Inflammatory macrophage treated with lipopolysaccharide for 1 hour (primary cell): ENCODE measurements around the gene ANKS3.

Experiments
- DNase-seq, 2 donors: peaks; one replicate each; pipeline ENCODE4 v3.0.0-alpha.2; 2020 to 2022

Gene ANKS3

GRCh38 chr16:4683255-4684057 is 50.6 kb downstream of the ANKS3 start:
- no peak for DNase-seq

GRCh38 chr16:4682616-4683254 is 51.3 kb downstream of the ANKS3 start:
- DNase-seq = peak in 1 of 2 donors; percentile 70

GRCh38 chr16:4682084-4682591 is 51.9 kb downstream of the ANKS3 start:
- no peak for DNase-seq

DNA sequence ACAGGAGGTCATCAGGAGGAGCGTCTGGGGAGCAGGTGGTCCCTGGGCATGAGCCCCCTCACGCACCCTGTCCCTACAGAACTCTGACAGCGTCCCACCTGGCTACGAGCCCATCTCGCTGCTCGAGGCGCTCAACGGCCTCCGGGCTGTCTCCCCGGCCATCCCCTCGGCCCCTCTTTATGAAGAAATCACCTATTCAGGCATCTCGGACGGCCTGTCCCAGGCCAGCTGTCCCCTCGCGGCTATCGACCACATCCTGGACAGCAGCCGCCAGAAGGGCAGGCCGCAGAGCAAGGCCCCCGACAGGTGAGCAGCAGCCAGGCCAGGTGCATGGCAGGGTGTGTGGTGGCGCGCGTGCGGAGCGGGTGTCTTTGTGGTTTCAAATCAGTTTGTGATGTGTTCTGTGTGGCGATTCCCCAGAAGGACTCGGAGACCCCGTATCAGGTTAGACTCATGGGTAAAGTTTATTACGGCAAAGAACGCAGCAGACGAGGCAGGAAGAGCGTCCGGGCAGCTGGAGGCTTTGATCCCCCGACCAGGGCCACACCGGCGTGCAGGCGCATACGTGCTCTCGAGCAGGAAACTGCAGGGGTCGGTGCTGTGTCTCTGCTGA is 52.5 kb downstream of the ANKS3 start:
- DNase-seq = no peak

DNA sequence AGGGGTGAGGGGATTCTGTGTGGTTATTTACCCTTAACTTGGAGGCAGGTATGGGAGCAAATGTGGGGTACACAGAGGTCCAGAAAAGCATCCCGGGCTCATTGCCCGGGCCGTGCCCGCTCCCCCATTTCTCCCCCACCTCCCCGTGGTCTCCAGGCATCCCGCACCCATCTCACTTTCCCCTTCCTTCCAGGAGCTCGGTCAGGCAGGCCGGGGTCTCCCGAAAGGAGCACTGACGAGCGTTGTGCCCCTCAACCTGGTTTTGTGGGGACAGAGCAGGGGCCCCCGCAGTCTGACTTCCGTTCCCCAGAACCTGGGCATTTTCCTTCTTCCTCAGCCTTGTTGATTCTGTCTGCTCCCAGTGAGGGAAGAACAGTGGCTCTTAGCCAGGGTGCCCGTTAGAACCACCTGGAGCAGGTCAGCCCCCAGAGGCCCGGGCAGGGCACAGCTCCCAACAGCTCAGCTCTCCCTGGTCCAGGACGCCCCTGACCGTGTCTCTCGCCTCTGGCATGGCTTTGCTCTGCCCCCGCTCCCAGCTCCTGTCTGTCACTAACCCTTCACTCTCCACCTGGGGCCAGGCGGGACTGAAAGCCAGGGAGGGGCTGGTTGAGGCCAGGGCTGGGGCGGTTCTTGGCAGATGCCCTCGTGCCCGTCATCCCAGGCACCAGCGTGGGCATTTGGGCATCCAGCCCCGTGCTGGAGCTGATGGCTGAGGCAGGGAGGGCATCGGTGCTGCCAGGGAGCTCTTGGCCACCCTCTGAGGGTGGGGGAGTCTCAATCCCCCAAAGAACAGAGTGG is 53.2 kb downstream of the ANKS3 start:
- no peak for DNase-seq

GRCh38 chr16:4679850-4680636 is 54.0 kb downstream of the ANKS3 start:
- peak; percentile 82 to 85 for DNase-seq

GRCh38 chr16:4679156-4679849 is 54.8 kb downstream of the ANKS3 start:
- no peak for DNase-seq

GRCh38 chr16:4678596-4678995 is 55.5 kb downstream of the ANKS3 start:
- DNase-seq = no peak

- DNase-seq = no peak
These were observed 56.1 kb downstream of the ANKS3 start for GRCh38 chr16:4677994-4678393.

GRCh38 chr16:4677390-4677789 is 56.7 kb downstream of the ANKS3 start:
- DNase-seq = no peak

GRCh38 chr16:4676831-4677230 is 57.2 kb downstream of the ANKS3 start:
- no peak for DNase-seq

DNA sequence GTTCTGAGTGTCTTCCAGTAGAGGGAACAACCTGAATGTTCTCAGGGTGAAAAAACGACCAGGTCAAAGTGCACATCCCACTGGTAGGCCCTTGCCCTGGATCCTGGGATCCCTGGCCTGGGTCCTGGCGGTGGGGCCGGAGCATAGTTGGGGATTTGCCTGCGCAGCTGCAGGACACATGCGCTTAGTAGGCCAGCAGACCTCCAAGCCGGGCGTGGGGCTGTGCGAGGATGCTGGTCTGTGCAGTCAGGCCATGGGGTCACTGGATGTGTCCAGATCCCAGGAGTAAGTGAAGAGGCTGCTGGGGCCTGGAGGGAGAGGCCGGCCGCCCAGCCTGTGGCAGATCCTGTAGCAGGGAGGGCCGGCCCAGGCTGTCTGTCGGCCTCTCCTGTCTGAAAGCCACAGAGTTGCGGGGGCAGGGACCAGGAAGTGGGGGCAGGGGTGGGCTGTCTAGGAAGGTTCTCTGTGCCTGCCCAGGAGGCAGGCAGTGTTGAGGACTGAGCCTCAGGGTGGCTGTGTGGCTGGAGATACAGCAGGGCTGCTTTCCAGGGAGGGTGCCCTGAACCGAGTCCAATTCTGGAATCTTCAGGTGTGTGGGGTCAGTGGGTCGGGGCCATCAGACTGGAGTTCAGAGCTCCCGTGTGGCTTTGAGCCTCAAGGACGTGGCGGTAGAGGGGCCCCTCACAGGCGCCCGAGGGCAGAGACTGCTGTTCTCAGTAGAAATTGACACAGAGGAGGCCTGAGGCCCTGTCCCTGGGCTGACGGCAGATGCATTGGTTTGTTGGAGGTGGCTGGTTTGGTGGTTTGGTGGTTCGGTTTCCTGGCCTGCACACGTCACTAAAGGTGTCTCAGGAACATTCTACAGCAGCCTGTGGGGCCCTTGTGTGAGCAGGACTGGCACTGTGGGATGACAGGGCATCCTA is 57.9 kb downstream of the ANKS3 start:
- DNase-seq = peak; percentile 31 to 44

- peak in 1 of 2 donors; percentile 63 for DNase-seq
These were observed 59.0 kb downstream of the ANKS3 start for GRCh38 chr16:4674926-4675530.

GRCh38 chr16:4673387-4674046 is 60.6 kb downstream of the ANKS3 start:
- DNase-seq = no peak

DNA sequence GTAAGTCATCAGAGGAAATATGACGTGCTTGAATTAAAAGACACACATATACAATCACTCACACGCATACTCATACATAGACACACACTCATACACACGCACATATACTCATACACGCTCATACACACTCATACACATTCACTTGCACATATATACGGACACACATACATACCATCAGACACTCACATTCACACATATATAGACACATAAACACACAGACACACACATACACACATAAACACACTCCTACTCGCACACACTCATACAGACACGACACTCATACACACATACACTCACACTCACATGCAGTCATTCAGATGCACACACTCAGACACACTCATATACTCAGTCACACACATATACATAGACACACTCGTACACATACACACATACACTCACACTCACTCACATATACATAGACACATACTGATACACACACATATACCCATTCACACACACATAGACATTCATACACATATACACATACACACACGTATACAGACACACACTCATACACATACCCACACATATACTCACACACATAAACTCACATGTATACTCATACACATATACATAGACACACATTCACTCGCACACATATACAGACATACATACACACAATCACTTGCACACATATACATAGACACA is 65.6 kb downstream of the ANKS3 start:
- DNase-seq = no peak

GRCh38 chr16:4667203-4667963 is 66.7 kb downstream of the ANKS3 start:
- no peak for DNase-seq

DNA sequence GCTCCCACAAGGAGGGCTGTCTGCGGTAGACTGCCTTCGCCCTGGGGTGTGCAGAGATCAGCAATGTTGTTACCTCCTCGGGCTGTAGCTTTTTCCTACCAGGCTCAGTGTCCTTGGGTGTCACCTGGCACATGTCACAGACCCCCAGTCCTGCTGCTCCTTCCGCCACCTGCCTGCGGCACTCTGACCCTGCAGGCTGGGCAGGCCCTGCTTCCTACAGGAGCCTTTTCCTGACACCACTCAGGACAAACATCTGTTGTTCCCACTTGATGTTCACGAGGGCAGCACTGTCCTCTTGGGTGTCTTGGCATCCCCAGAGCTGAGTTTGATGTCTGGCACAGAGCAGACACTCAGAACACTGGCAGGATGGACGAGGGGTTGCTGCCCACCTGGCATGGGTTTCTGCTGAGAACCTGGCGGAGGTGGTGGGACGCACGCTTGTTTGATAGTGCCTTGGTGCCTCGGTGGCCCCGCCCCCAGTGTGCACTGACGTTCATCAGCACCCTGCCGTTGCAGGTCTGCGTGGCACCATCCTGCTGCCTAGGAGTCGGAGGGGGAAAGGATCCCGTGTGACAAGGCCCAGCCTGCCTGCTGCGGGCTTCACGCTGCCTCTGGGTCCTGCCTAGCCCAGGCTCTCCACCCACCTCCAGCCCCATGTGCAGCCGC is 67.4 kb downstream of the ANKS3 start:
- no peak for DNase-seq
